ENCODE measurements around the gene ZC3H6. TPM values are rescaled to one million over a fixed set of nuclear protein-coding genes. Genes with fewer than 3 reads are reported as not detected.
"Not testable (repeated sequence)": the region's sequence is repeated elsewhere in the genome, so short reads cannot be mapped to it uniquely, and the experiment has no call there.

The ZC3H6 gene
- total and polyA plus RNA-seq, 12 donors = 0.83 to 29.5 (median 25.0) TPM

DNA sequence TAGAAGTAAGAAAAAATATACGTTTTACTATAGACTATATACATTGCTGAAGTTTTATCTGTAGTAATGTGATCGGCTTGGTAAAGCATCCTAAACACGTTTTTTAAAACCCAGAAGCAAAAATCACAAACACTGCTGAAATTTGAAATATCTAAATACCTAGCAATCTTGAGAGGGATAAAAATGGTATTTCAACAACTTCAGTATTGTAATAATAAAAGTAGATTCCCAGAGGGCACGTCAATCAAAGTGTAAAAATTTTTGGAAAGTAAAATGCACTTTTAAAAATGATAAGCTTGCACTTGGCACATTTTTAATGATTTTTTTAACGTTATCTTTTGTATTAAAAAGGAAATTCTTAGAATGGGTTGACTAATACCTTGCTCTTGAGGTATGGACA lies 1.6 kb downstream of the ZC3H6 start:
- Histone ChIP-seq H3K36me3 (no peaks in the 10 kb centered on the region), H3K4me1 (peaks cover 0 to 28% (median 11%) of the 10 kb centered on the region in 9 donors), H3K4me3 (peak overlapping the region in 7 of 10 donors; percentile 71 to 94 (median 81)), H3K9me3 (no peaks in the 10 kb centered on the region), H3K27ac (peak overlapping the region in 6 of 10 donors; percentile 99 to 100 (median 100)), H3K27me3 (no peaks in the 10 kb centered on the region)
- ATAC-seq = no peak
- no peak for DNase-seq
- intact Hi-C loops (cut with DNase I) = loop anchor here in 2 of 10 donors (5.0 to 10.0 kb wide), 2 partner anchors 220 to 222 kb away; partner anchors contain the start of gene TMEM87B (in 2 of the 2)
- WGBS, 2 donors = 63 to 68% methylated on average over 5 of the region's 5 CpGs
- TF ChIP-seq, protein P1, sequence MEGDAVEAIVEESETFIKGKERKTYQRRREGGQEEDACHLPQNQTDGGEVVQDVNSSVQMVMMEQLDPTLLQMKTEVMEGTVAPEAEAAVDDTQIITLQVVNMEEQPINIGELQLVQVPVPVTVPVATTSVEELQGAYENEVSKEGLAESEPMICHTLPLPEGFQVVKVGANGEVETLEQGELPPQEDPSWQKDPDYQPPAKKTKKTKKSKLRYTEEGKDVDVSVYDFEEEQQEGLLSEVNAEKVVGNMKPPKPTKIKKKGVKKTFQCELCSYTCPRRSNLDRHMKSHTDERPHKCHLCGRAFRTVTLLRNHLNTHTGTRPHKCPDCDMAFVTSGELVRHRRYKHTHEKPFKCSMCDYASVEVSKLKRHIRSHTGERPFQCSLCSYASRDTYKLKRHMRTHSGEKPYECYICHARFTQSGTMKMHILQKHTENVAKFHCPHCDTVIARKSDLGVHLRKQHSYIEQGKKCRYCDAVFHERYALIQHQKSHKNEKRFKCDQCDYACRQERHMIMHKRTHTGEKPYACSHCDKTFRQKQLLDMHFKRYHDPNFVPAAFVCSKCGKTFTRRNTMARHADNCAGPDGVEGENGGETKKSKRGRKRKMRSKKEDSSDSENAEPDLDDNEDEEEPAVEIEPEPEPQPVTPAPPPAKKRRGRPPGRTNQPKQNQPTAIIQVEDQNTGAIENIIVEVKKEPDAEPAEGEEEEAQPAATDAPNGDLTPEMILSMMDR (IDR thresholded peaks at IDR 0.05) = no peak

DNA sequence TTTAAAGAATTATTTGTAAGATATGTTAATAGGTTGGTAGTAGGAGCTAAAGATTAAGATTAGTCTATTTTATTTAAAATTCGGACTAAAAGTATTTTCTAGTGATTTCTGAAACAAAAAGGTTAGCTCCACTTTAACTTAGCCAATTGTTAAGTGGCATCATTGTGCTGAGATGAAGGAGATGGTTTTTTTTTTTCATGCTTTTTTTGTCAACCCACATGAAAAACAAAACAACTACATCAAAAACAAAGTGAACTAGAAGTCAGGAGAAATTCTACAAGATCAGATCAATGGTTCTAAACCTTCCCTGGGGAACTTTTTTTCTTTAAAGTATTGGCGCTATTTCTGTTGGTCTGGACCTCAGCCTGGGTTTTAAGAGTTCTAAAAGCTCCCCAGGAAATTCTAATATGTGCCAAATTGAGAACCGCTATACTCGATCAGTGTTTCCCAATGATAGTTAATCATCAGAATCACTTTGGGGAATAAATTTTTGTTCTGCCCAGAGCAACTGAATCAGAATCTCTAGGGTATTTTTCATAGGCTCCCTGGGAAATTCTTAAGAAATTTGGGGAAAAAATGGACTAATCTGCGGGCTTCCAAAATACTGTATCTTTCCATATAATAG lies 2.3 kb downstream of the ZC3H6 start:
- H3K4me1 ChIP-seq = peaks cover 0 to 32% (median 11%) of the 10 kb centered on the region in 9 donors
- intact Hi-C loops (cut with DNase I) = loop anchor here in 2 of 10 donors (5.0 to 10.0 kb wide), 2 partner anchors 220 to 223 kb away; partner anchors contain the start of gene TMEM87B (in 2 of the 2)
- peak overlapping the region in 3 of 10 donors; percentile 10 to 100 (median 21) for H3K27ac ChIP-seq
- no peaks in the 10 kb centered on the region for H3K27me3 ChIP-seq
- no peak for ATAC-seq
- no peak for DNase-seq
- H3K4me3 ChIP-seq = no peak overlapping the region
- no peaks in the 10 kb centered on the region for H3K36me3 ChIP-seq
- WGBS, 2 donors = 78 to 80% methylated on average over 5 of the region's 5 CpGs
- H3K9me3 ChIP-seq = no peaks in the 10 kb centered on the region
- TF ChIP-seq, protein P1 (IDR thresholded peaks at IDR 0.05) = no peak

DNA sequence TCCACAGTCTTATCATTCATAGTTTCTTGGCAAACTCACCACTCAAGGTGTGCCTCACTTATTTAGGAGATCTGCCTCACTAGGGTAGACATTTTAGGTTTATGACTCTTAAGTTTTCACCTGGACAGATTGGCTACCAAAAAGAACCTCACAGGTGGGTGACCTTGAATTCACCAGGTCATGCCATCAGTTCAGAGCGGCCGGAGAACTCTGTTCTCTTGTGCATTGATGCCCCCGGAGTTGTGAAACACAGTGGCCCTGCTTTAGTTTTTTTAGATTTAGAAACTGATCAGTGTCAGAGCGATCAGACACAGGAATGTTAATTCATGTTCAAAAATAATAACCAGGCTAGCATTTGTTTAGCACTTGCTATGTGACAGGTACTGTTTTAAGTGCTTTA lies 6.7 kb downstream of the ZC3H6 start:
- peaks cover 0 to 26% (median 4%) of the 10 kb centered on the region in 9 donors for H3K4me1 ChIP-seq
- DNase-seq; H3K36me3 ChIP-seq; H3K27ac ChIP-seq; H3K4me3 ChIP-seq; ATAC-seq; H3K9me3 ChIP-seq; H3K27me3 ChIP-seq; intact Hi-C loops (cut with DNase I): not testable (repeated sequence)
- WGBS, 2 donors = 88 to 94% methylated on average over 4 of the region's 4 CpGs

DNA sequence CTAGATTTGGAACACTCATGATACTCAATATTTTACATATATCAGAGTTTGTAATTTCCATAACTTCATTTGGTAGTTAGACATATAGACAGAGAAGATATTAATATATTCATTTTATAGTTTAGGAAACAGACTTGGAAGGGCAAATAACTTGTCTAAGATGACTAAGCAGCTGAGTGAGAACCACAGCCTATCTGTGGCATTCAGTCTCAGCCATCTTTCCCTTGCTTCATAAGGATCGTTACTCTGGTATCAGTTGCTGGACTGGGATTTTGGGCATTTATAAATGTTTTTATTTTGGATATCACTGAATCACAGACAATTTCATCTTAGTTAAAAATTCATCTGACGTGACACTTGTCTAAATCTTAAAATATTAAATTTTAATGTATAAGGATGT lies 8.1 kb downstream of the ZC3H6 start:
- peak in 1 of 8 donors; percentile 44 for ATAC-seq
- WGBS, 2 donors = 72 to 78% methylated on average over 2 of the region's 2 CpGs
- H3K36me3 ChIP-seq = not testable (repeated sequence)

DNA sequence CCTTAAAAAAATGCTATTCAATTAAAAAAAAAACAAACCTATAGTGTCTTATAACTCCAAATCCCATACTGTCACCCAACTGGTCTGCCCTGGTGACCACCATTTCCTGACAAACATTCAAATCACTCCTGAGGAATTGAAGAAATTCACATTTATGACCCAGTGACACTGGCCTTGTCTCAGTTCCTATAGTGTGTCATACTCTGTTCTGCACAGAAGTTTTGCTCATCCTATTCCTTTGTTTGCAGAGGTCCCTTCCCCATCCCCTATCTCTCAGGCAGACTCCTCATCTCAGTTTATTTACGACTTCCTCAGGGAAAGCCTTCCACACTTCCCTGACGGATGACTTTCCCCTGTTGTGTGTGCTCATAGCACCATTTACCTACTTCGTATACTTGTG lies 14.7 kb downstream of the ZC3H6 start:
- no peaks in the 10 kb centered on the region for H3K9me3 ChIP-seq
- DNase-seq (no peak), ATAC-seq (peak in 1 of 8 donors; percentile 41)
- H3K4me1 ChIP-seq = peaks cover 0 to 12% (median 3%) of the 10 kb centered on the region in 9 donors
- 78 to 83% methylated on average over 3 of the region's 3 CpGs for WGBS, 2 donors
- intact Hi-C loops (cut with DNase I) = no loop called here
- H3K27me3 ChIP-seq = no peaks in the 10 kb centered on the region
- H3K4me3 ChIP-seq = no peak overlapping the region
- TF ChIP-seq, protein P1 (IDR thresholded peaks at IDR 0.05) = no peak
- no peaks in the 10 kb centered on the region for H3K36me3 ChIP-seq
- no peak overlapping the region for H3K27ac ChIP-seq

More for the DNA sequence above, 8.1 kb downstream of the ZC3H6 start:
- H3K4me1 ChIP-seq = peaks cover 0 to 16% (median 0%) of the 10 kb centered on the region in 9 donors
- DNase-seq; intact Hi-C loops (cut with DNase I); H3K27me3 ChIP-seq; H3K27ac ChIP-seq; H3K4me3 ChIP-seq; H3K9me3 ChIP-seq: not testable (repeated sequence)

All from heart right ventricle (tissue), 16 donors.